Dermis blood vessel endothelial cell (primary cell): Measurements from ENCODE around the gene PERM1. TPM values are rescaled to one million over a fixed set of nuclear protein-coding genes. Genes with fewer than 3 reads are reported as not detected.
"Not testable (repeated sequence)": the region's sequence is repeated elsewhere in the genome, so short reads cannot be mapped to it uniquely, and the experiment has no call there.

ENCODE experiments used
- DNase-seq: peaks from one replicate; pipeline ENCODE4 v3.0.0; 2010
- total RNA-seq: library from RNA; depleted of rRNA; stranded (reverse); fragments of >200 nt; gene quantifications from 2 replicates; pipeline ENCODE4 v1.2.3, GENCODE V29; 2014

The PERM1 gene
- not detected in 2 replicates for total RNA-seq

GRCh38 chr1:981955-982558 lies at the start of gene PERM1:
PERM1 (minus strand) TSS chr1:982093; CDS start chr1:981029, 1,064 bp downstream.
- DNase-seq, result no peak

GRCh38 chr1:1030867-1031658 lies 49.2 kb upstream of the PERM1 start:
- not testable (repeated sequence) for DNase-seq

- DNase-seq, result no peak
These were observed 45.9 kb upstream of the PERM1 start for GRCh38 chr1:1027791-1028190.

GRCh38 chr1:1026599-1027413 lies 44.9 kb upstream of the PERM1 start:
- no peak for DNase-seq

- no peak for DNase-seq
These were observed 43.8 kb upstream of the PERM1 start for GRCh38 chr1:1025730-1026129.

DNA sequence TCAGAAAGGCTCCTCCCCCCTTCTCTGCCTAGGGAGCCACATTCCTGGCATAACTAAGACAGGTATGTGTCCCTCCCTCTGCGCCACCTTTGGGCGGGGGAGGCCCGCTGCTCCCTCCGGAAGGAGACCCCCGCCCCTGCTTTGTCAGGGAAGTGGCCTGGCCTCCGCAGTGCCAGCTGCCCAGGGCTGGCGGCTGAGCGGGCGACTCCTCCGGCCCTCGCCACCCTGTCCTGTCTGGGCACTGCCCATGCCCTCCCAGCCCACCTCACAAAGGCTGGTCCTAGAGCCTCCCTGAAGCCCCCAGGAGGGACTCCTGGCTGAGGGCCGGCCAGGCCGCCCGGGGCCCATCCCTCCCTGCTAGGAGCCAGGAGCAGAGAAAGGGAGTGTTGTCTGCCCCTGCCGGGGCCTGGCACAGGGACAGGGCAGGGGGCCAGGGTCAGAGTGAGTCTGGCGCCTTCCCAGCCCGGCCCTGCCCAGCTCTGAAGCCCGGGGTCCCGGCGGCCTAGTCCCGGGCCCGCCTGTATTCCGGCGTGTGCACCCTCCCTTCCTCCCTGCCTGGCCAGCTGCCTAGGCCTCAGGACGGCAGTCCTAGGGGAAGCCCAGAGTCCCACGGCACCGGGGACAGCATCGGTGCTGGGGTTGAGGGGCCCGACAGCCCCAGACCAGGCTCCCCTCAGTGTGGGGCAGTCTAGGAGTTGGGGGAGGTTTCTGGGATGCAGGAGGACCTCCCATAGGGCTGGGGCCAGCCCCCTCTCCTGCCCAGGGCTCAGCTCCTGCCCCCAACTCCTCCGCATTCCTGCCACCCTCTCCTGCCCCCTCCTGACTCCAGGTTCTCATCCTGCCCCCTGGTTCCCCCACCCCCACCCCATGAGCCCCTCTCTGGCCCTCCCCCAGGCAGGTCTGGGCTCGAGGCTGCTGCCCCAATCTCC lies 43.1 kb upstream of the PERM1 start:
- peak; percentile 43 for DNase-seq

DNA sequence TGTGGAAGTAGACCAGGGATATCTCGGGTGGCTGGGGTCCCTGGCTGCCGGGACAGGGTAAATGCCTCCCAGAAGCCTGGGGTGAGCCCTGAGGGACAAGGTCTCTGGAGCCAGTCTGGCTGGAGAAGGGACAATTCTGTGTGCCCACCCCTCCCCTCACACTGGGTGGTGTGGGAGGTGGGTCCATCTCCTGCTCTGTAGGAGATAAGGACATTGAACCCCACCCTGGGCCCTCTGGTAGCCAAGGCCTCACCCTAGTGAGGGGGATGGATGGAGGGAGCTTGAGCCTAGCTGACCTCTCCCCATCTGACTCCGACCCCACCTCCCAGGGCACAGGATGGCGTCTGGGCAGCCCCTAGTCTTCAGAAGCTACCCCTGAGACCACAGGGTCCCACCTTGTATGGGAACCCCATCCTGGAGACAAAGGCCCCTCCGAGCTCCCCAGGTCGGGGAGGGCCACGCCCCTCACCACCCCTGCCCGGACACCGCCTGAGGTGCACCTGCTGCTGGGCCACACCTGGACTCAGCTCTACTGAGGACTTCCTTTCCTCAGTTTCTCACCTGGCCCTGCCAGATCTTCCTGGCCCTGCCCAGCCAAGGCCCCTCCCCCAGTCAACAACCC lies 42.4 kb upstream of the PERM1 start:
- no peak for DNase-seq

- DNase-seq, result no peak
These were observed 41.8 kb upstream of the PERM1 start for GRCh38 chr1:1023700-1024099.

DNA sequence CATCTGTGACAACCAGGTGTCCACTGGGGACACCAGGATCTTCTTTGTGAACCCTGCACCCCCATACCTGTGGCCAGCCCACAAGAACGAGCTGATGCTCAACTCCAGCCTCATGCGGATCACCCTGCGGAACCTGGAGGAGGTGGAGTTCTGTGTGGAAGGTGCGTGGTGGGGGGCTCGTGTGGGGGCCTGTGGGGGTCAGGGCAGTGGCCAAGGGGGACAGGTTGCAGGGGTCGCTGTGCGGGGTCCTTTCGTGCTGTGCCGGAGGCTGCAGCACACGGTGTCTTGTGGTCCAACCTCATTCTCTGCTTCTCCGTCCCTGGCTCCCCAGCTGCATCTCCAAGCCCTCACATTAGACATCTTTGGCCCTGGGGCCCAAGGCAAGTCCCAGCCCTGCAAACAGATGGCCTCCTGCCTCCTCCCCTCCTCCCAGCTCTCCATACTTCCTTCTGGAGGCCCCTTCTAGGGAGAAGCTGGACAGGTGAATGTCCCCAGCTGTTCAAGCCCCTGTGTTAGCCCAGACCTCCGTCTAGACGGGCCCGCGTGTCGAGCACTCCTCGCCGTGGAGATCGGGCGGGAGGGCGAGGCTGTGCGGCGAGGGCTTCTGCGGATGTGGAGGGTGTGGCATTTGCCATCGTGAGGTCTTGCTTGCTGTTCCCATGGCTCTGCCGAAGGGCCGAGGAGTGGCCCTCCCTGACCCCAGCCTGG lies 40.6 kb upstream of the PERM1 start:
- DNase-seq, result no peak

- DNase-seq, result peak; percentile 54
These were observed 40.0 kb upstream of the PERM1 start for GRCh38 chr1:1021920-1022259.

DNA sequence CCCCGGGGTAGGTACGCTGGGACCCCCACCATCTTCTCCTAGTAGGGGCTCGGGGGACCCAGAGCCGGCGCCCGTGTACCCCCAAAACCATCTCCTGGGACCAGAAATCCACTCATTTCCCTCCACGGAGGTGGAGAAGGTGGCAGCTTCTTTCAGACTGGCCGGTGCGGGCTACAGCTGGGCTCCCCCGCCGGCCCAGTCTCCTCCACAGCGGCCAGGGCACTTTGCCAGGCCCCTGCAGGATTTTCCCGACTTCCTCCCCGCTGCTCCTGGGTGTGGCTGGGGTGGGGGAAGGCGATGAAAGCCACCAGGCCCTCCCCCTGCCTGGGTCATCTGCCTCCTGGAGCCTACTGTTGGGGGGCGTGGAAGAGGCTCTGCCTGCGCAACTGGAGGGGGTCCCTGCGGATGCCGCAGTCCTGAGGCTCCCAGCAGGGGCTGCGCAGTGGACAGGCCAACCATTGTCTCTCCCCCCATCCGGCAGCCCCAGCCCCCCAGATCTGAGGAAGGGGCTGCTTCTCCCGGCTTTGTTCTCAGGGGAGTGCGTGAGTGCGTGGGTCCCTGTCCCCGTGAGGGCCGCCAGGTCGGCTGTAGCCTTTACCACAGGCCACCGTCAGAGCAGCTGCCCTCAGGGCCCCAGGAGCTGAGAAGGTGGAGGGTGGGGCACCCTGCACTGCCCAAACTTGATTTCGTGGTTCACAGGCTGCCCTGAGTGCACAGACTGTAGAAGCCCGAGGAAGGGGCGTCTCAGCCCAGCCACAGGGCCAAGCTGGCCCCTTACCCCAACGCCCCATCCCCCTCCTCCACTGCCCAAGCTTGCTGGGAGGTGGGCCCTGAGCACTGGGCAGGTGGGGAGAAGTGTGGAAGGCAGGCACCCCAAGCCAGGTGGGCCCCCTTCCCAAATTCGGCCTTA lies 39.4 kb upstream of the PERM1 start:
- peak; percentile 70 for DNase-seq

DNA sequence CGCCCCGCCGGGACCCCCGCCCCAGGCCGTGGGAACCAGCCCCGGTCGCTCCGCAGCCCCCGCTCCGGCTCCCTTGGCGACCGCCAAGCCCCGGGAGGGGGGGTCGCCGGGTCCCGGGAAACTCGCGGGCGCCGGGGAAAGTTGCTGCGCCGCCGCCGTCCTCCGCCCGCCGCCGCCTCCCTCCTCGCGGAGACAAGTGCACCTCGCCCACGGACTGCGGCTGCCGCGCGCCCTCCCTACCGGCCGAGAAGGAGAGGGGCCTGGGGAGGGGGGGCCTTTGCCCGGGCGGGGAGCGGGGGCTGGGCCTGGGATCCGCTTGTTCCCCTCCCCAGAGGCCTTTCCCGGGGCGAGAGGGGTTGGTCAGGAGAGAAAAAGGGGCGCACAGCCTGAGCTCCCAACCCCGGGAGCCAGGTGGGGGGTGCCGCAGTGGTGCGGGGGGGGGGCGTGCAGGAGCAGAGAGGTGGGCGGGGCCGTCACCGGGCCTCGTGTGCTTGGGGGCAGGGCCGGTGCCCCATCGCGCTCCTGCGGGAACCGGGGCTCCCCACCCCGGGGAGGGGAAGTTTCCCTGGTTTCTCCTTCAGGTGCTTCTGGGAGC lies 38.6 kb upstream of the PERM1 start:
- peak; percentile 37 for DNase-seq

DNA sequence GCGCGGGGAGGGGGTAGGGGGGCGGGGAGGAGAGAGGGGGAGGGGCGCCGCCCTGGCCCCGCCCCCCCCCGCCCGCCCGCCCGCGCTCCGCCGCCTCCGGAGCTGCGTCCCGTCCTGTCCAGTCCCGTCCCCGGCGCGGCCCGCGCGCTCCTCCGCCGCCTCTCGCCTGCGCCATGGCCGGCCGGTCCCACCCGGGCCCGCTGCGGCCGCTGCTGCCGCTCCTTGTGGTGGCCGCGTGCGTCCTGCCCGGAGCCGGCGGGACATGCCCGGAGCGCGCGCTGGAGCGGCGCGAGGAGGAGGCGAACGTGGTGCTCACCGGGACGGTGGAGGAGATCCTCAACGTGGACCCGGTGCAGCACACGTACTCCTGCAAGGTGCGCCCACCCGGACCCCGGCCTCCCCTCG lies 38.1 kb upstream of the PERM1 start, which contains the start of gene AGRN:
AGRN (plus strand) TSS at position 121 of the 405 bp plus-strand sequence; CDS start at position 174, 53 bp downstream.
- peak; percentile 44 for DNase-seq

DNA sequence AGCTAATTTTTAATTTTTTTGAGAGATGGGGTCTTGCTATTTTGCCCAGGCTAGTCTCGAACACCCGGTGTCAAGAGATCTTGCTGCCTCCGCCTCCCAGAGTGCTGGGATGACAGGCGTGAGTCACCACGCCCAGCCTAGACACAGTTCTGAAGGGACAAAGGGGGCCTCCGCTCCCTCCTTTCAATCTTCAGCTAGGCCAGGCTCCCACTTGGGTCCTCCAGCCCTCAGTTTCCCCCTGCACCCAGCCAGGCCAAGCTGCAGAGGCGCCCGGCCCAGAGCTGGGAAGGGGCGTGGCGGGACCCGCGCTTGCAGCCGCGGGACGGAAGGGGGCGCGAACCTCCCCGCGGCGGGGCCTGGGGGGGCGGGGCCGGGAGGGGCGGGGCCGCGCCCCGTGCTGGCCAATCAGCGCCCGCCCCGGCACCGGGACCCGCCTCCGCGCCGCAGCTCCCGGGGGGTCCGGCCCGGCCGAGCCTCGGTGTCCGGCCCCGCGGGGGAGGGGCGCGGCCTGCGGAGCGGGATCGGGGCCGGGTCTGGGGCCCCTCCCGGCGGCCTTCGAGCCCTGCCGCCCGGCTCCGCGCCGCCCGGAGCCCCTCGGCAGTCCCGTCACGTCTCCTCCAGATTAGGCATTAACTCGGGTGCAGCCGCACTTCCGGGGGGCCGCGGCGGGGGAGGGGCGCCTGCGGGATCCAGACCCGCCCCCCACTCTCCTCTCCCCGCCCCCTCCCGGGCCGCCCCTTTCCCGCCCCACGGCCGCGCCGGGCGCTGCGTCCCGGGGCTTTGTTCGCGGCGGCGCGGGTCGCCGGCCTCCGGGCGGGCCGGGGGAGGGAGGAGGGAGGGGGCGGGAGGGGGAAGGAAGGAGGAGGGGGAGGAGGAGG lies 37.5 kb upstream of the PERM1 start:
- peak; percentile 90 for DNase-seq

- not testable (repeated sequence) for DNase-seq
These were observed 36.4 kb upstream of the PERM1 start for GRCh38 chr1:1018321-1018685.

DNA sequence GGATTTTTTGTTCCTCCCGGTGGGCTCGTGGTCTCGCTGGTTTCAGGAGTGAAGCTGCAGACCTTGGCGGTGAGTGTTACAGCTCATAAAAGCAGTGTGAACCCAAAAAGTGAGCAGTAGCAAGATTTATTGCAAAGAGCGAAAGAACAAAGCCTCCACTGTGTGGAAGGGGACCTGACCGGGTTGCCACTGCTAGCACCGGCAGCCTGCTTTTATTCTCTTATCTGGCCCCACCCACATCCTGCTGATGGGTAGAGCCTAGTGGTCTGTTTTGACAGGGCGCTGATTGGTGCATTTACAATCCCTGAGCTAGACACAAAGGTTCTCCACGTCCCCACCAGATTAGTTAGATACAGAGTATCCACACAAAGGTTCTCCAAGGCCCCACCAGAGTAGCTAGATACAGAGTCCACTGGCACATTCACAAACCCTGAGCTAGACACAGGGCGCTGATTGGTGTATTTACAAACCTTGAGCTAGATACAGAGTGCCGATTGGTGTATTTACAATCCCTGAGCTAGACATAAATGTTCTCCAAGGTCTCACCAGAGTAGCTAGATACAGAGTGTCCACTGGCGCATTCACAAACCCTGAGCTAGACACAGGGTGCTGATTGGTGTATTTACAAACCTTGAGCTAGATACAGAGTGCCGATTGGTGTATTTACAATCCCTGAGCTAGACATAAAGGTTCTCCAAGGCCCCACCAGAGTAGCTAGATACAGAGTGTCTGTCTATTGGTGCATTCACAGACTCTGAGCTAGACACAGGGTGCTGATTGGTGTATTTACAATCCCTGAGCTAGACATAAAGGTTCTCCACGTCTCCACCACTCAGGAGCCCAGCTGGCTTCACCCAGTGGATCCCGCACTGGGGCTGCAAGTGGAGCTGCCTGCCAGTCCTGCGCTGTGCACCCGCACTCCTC lies 35.8 kb upstream of the PERM1 start:
- not testable (repeated sequence) for DNase-seq
